OCI-LY3 (cell line): Measurements from ENCODE around the gene TMEM121B.

ENCODE experiments used
- H2AFZ ChIP-seq: fragments of 200-600, 300-600 bp; shearing (Covaris generic); 2 replicates; pipeline ENCODE4 v1.6.0; 2014; ENCODE audit warnings: antibody characterized with exemption, low read depth, low read length
- H3K27ac ChIP-seq: fragments of 200-600, 300-600 bp; sonication (generic); 2 replicates; pipeline ENCODE4 v1.5.1; 2014; ENCODE audit warnings: mild to moderate bottlenecking, low read length, moderate library complexity, mixed read lengths
- H3K27me3 ChIP-seq: fragments of 200-600, 300-600 bp; sonication (generic); 2 replicates; pipeline ENCODE4 v1.6.1; 2014; ENCODE audit warnings: low read depth, low read length, mixed read lengths
- H3K36me3 ChIP-seq: fragments of 200-600, 300-600 bp; sonication (generic); replicated peaks from 2 replicates; pipeline ENCODE3; 2014; ENCODE audit warnings: low read depth, low read length, mixed read lengths
- H3K4me1 ChIP-seq: fragments of 300-600, 200-600 bp; sonication (generic); 2 replicates; pipeline ENCODE4 v1.6.1; 2014; ENCODE audit warnings: low read length, mixed read lengths
- H3K4me2 ChIP-seq: fragments of 200-600, 300-600 bp; sonication (generic); 2 replicates; pipeline ENCODE4 v1.6.1; 2014; ENCODE audit warnings: low read length, mixed read lengths
- H3K4me3 ChIP-seq: fragments of 300-600, 200-600 bp; sonication (generic); 2 replicates; pipeline ENCODE4 v1.5.1; 2014; ENCODE audit warnings: antibody characterized with exemption, mild to moderate bottlenecking, low read length, moderate library complexity
- H3K79me2 ChIP-seq: fragments of 300-600, 200-600 bp; shearing (Covaris generic); 2 replicates; pipeline ENCODE4 v1.6.1; 2014; ENCODE audit warnings: mild to moderate bottlenecking, low read length, mixed read lengths
- H3K9ac ChIP-seq: fragments of 300-600, 200-600 bp; shearing (Covaris generic); 2 replicates; pipeline ENCODE4 v1.6.0; 2014; ENCODE audit warnings: mild to moderate bottlenecking, low read length, moderate library complexity
- H3K9me3 ChIP-seq: fragments of 200-600, 300-600 bp; shearing (Covaris generic); 2 replicates; pipeline ENCODE4 v1.6.1; 2014; ENCODE audit warnings: low read length, mixed read lengths; ENCODE audit not compliant: insufficient read depth
- H4K20me1 ChIP-seq: fragments of 200-600, 300-600 bp; sonication (generic); 2 replicates; pipeline ENCODE4 v1.6.1; 2016; ENCODE audit warnings: low read length, mixed read lengths; ENCODE audit not compliant: insufficient read depth
- CTCF ChIP-seq: fragments of 200-600, 300-600 bp; sonication (generic); IDR thresholded peaks from 2 replicates; pipeline ENCODE4 v1.5.1; 2014; ENCODE audit warnings: antibody characterized with exemption, low read length, low read depth
- EZH2phosphoT487 ChIP-seq: fragments of 200-600 bp; shearing (Covaris generic); IDR thresholded peaks from 2 replicates; pipeline ENCODE4 v1.6.1; 2018; ENCODE audit warnings: antibody characterized with exemption, mixed run types, low read depth

The TMEM121B gene

GRCh38 chr22:17096071-17096470, 25.1 kb downstream of the TMEM121B start:
- Histone ChIP-seq H3K27me3 (no peaks in the 10 kb centered on the region), H3K9ac (no peak overlapping the region), H3K36me3 (peaks cover 23% of the 10 kb centered on the region), H3K9me3 (no peaks in the 10 kb centered on the region), H3K4me3 (no peak overlapping the region), H4K20me1 (peaks cover 30% of the 10 kb centered on the region; the same call in 1 of the 2 replicates), H2AFZ (no peak overlapping the region), H3K27ac (no peak overlapping the region), H3K4me2 (no peak overlapping the region), H3K4me1 (peaks cover 13% of the 10 kb centered on the region; the same call in 1 of the 2 replicates), H3K79me2 (no peaks in the 10 kb centered on the region)
- no peak for TF ChIP-seq EZH2phosphoT487

DNA sequence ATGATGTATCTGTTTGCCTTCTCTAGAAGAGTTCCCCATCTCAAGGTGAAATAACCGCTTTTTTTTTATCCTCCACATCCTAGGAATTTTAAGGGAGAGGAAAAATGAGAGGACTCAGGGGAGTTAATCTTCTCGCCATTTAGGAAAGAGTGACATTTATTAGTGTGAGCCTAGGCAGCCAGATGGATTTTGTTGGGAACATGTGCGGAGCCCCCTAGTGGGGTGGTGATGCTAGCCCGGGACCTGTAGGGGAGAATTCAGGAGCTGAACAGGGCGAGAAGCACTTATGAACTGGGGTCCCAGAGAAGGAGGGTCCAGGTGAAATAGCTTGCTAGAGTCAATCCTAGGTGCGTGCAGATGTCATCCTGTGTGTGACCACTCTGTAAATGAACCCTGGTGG, 25.6 kb downstream of the TMEM121B start:
- Histone ChIP-seq H3K79me2 (no peaks in the 10 kb centered on the region), H3K9ac (no peak overlapping the region), H3K4me1 (peaks cover 13% of the 10 kb centered on the region; the same call in 1 of the 2 replicates), H2AFZ (no peak overlapping the region), H3K4me3 (no peak overlapping the region), H4K20me1 (peaks cover 33% of the 10 kb centered on the region; the same call in 1 of the 2 replicates), H3K27ac (no peak overlapping the region), H3K4me2 (no peak overlapping the region), H3K27me3 (no peaks in the 10 kb centered on the region), H3K9me3 (no peaks in the 10 kb centered on the region), H3K36me3 (peaks cover 23% of the 10 kb centered on the region)
- TF ChIP-seq CTCF (peak; percentile 37), EZH2phosphoT487 (no peak)

GRCh38 chr22:17093081-17093480, 28.1 kb downstream of the TMEM121B start:
- H2AFZ ChIP-seq: no peak overlapping the region
- no peaks in the 10 kb centered on the region for H3K9me3 ChIP-seq
- peaks cover 5% of the 10 kb centered on the region for H3K36me3 ChIP-seq
- no peak overlapping the region for H3K4me3 ChIP-seq
- H3K4me2 ChIP-seq: no peak overlapping the region
- no peaks in the 10 kb centered on the region for H3K27me3 ChIP-seq
- no peak overlapping the region for H3K27ac ChIP-seq
- no peak overlapping the region for H3K9ac ChIP-seq
- H4K20me1 ChIP-seq: peaks cover 29% of the 10 kb centered on the region; the same call in 1 of the 2 replicates
- peaks cover 6% of the 10 kb centered on the region; the same call in 1 of the 2 replicates for H3K4me1 ChIP-seq
- TF ChIP-seq EZH2phosphoT487: no peak
- no peak for TF ChIP-seq CTCF
- no peaks in the 10 kb centered on the region for H3K79me2 ChIP-seq

DNA sequence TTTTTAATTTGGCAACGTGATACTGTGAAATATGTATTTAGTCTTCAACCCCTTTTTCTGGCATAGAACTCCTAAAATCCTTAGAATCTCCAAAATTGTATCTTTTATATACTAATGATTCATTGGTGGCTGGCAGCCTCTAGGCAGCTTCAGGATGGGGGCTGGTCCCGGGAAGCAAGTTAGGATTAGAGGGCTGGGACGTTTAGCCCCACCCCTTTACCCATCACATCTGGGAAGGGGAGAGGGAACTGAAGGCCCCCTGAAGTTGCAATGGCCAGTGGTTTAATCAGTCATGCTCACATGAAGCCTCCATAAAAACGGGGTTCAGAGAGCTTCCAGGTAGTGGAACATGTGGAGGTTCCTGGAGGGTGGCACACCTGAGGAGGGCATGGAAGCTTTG, 29.3 kb downstream of the TMEM121B start:
- H3K27ac ChIP-seq: no peak overlapping the region
- no peak for TF ChIP-seq EZH2phosphoT487
- no peak overlapping the region for H3K4me2 ChIP-seq
- no peaks in the 10 kb centered on the region for H3K36me3 ChIP-seq
- peaks cover 32% of the 10 kb centered on the region for H4K20me1 ChIP-seq
- peaks cover 13% of the 10 kb centered on the region for H3K4me1 ChIP-seq
- no peak overlapping the region for H3K9ac ChIP-seq
- peaks cover 4% of the 10 kb centered on the region; the same call in 1 of the 2 replicates for H3K79me2 ChIP-seq
- H2AFZ ChIP-seq: no peak overlapping the region
- H3K27me3 ChIP-seq: no peaks in the 10 kb centered on the region
- no peak overlapping the region for H3K4me3 ChIP-seq
- H3K9me3 ChIP-seq: no peaks in the 10 kb centered on the region

GRCh38 chr22:17090550-17090949, 30.6 kb downstream of the TMEM121B start:
- peaks cover 16% of the 10 kb centered on the region for H3K4me1 ChIP-seq
- peaks cover 30% of the 10 kb centered on the region for H4K20me1 ChIP-seq
- TF ChIP-seq EZH2phosphoT487: no peak
- TF ChIP-seq CTCF: no peak
- H3K36me3 ChIP-seq: no peaks in the 10 kb centered on the region
- H3K4me3 ChIP-seq: no peak overlapping the region
- H3K9me3 ChIP-seq: no peaks in the 10 kb centered on the region
- H3K27me3 ChIP-seq: no peaks in the 10 kb centered on the region
- no peak overlapping the region for H3K9ac ChIP-seq
- no peak overlapping the region for H3K27ac ChIP-seq
- no peak overlapping the region for H3K4me2 ChIP-seq
- H3K79me2 ChIP-seq: peaks cover 12% of the 10 kb centered on the region
- no peak overlapping the region for H2AFZ ChIP-seq
